Stimulated activated CD8-positive, alpha-beta memory T cell treated with anti-CD3 and anti-CD28 coated beads, Interleukin-12 subunit alpha, Interleukin-12 subunit beta, amount 100 ng/mL, for 24 hours (primary cell): ENCODE data around the gene ATXN10.

Source experiments
- DNase-seq: peaks from one replicate; pipeline ENCODE4 v3.0.0-alpha.2; 2020; ENCODE audit errors: extremely low read depth

ATXN10 gene

DNA sequence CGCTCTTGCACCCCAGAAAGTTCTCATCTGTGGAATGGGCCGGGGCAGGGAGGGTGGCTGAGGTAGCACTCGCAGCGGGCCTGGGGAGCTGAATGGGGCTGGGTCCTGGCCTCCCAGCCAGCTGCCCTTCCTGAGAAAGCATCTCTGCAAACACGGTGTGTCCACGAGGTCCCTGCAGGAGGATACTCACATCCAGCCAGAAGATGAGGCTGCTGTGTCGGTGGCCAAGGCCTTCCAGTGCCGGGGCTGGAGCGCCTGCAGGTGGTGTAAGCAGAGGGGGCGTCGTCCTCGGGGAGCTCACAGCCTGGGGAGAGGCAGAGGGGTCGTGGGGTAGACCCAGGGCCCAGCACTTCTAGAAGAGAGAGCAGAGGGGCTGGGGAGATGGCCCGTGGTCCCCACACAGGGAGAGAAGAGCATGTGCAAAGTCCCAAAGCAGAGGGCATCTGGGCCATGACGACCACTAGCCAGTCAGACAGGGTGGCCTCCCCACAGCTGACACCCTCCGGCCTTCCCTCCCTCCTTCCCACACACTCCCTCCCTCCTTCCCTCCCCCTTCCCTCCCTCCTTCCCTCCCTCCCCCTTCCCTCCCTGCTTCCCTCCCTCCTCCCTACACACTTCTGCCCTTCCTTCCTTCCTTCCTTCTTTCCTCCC lies 207.4 kb downstream of the ATXN10 start:
- DNase-seq, result no peak

DNA sequence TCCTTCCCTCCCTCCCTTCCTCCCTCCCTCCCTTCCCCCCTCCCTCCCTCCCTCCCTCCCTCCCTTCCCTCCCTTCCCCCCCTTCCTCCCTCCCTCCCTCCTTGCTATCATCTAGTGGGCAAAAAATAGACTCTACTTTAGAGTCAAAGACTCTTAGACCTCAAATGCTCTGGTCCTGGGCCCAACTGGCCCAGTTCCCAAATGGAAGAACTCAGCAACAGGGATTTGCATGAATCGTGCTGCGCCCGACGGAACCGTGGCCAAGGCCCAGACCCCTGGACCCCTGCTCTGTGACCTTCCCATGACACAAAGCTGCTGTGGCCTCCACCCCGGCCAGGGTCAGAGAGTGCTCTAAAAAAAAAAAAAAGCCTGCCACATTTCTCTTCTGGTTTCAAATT lies 207.9 kb downstream of the ATXN10 start:
- DNase-seq, result no peak

DNA sequence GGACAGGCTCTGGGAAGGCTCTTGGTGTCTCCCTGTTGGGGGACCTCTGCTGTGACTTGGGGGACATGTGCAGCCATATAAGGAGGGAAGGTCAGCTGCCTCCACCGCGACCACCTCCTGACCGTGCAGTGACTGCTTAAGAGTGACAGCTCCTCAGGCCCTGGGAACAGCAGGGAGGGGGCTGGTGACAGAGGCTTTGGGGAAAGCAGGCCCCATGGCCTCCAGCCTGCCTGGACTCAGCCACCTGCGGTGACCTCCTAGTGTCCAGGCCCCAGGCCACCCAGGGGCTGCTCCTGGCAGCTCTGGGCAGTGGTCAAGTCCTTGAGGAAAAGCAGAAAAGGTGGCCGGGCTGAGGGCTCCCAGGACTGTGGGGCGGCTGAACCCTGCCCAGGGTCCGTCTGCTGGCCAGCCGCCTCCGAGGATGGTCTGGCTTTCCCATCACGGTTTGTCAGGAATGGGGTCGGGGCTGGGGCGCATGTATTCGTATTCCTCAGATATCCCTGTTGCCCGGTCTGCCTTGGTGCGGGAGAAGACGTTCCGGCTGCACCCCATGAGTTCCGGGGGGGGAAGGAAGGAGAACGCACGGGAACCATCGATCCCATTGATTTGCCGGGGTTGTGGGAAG lies 208.6 kb downstream of the ATXN10 start:
- DNase-seq, result no peak

DNA sequence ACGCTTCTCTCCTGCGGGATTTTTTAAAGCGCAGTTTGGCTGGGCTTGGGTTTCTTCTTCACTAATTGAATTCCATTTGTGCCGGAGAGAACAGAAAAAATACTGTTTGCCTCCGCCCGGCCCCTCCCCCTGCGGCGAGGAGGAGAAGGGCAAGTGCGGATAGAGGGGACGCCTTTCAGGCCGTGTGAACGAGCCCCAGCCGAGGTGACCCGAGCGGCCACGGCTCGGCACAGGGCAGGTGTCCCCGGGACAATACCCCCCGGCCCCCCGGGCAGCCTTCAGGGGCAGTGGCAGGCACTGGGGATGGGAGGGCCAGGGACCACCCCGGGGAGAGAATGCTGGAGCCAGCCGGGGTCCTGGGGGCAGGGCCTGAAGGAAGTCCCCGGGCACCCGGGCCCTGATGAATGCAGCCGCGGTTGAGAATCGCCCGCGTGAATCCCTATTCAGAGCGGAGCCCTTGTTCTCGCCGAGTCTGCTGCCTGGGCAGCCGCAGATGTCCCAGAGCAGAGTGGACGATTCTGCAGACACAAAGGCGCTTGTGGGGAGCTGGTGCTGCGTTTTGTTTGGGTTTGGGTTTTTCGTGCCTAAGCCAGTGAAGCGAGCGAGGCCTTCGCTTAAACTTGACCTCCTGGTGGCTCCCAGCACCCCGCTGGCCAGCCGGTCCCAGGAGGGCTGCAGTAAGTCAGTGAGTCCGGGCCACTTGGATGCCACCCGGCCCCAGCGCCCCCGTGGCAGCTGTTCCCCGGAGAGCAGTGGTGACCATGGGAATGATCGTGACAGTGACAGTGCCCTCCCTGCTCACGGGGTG lies 209.3 kb downstream of the ATXN10 start:
- no peak for DNase-seq

- DNase-seq, result no peak
Observed at GRCh38 chr22:45881524-45881875, 209.9 kb downstream of the ATXN10 start.

- DNase-seq, result no peak
Observed at GRCh38 chr22:45882881-45883810, 211.5 kb downstream of the ATXN10 start.

DNA sequence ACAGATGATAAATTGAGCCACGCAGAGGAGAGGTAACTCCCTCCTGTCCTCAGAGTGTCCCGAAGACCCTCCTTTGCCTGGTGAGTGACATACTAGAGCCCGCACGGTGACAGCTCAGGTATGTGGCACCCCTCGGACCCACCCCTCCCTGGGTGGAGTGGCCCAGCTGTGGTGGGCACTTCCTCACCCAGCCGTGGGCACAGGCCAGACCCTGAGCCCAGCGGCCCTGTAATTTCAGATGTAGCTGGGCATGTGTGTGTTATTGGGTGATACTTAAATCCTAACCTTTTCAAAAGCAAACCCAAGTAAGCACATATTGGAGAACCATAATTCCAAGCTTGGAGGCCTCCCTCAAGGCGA lies 212.2 kb downstream of the ATXN10 start:
- no peak for DNase-seq

DNA sequence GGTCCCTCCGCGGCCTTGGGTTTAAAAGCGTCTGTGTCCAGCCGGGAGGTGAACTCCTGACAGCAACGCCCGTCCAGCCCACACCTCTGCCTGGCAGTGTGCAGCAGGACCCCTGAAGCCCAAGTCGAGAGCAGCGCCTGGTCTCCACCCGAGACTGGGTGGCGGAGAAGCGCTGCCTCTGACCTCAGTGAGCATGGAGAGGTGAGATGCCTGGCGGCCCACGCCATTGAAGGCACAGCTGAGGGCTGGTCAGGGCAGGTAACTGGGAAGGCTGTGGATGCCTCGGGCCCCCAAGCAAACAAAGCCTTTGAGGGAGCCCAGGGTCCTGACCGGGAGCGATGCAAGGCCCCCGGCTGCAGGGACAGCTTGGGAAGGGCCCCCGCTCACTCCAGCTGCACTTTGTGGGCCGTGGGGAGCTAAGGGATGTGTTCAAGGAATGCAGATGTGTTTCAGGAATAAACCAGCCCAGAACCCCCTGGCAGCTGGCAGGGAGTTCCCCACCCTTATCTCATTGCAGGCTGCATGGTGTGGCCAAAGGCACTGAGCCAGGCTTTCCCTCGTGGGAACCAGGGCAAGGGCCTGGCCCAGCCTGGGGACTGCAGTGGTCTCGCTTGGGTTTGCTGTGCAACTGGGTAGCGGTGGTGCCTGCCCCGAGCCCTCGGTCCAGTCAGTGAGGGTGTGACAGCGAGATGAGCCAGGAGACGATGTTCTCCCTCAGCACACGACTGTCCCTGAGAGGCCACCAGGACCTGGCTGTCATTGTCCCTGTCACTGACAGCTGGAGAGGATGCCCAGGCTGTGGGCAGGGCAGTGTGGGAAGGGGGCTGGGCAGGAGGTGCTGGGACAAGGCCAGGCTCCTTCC lies 212.8 kb downstream of the ATXN10 start:
- DNase-seq, result no peak

- no peak for DNase-seq
Observed at GRCh38 chr22:45885171-45885840, 213.7 kb downstream of the ATXN10 start.

DNA sequence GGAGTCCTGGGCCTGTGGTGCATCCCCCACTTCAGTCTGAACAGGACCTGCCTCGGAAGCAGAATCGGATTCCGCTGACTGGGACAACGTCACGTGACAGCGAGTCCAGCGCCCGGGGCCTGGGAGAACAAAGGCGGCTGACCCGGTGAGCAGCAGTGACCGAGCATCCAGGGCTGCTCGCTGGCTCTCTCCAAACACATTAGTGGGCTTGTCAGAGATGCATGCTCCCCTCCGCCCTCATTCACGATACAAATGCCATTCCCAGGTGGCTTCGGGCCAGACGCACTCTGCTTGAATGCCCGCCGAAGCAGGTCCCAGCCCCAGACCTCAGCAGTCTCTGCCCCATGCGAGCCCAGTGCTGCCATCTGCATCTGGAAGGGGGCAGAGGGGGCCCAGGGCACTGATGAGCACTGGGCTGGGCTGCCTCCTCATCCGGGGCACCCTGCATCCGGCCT lies 214.3 kb downstream of the ATXN10 start:
- no peak for DNase-seq

- DNase-seq, result no peak
Observed at GRCh38 chr22:45886540-45886939, 214.9 kb downstream of the ATXN10 start.

DNA sequence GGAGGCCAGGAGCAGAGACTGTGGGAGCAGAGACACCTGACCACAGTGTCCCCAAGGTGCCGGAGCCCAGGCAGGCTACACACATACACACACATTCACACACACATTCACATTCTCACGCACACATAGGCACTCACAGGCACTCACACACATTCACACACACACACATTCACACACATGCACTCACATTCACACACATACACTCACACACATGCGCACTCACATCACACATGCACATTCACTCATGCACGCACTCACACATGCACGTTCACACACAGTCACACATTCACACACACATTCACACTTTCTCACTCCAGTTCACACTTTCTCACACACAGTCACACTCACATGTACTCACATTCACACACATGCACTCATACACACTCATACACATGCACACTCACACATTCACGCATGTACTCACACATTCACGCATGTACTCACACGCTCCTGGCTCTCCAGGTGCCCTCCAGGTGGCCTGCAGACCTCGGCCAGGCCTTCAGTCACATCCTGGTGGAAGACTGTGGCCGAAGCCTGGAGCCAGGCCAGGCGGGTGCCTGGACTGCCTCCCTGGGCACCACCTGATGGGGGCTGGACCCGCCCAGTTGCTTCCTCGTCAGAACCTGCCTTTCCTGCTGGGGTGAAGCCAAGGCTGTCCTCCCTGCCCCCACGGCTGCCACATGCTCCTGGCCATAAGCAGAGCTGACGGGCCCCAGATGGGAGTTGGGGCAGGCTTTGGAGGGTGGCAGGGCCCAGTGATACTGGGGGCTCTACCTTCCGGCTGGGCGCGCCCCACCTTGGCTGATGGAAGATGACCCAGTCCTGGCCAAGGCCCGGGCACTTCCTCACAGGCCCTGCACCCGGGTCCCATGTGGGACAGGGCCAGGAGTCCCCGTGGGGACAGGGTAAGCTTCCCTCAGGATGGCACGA lies 215.8 kb downstream of the ATXN10 start:
- DNase-seq, result no peak

DNA sequence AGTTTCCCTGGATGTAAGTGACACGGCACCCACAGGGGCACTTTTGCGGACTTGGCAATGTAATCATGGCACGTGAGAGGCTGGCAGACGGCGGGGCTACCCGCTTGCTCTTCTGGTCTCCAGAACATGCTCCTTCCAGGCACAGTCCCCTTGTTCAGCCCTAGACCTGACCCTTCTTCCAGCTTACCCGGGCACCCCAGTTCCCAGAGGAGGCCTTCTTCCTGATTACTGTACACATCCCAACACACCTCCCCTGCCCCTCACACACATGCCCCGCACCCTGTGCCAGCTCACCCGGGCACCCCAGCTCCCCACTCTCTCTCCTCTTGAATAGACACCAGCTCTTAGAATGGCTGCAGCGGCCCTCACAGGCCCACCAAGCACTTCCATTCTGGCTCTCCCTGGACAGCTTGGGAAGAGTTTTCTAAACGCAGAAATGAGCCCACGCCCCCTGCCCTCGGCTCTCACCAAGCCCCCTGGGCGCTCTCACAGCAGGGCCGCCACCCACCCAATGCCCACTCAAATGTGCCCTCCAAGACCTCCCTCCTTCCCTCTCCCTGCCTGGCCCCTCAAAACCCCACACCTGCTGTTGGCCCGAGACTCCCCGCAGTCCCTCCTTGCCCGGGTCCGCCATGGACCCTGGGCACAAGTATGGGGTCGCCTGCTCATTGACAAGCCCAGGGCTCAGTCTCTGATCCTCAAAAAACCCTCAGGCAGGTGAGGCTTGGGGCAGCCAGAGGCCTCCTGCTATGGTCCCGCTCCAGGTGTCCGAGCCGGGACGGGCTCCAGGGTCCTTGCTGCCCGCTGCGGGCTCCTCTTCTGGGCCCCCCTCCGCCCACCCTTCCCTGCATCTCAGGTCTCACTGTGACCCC lies 216.8 kb downstream of the ATXN10 start:
- no peak for DNase-seq

DNA sequence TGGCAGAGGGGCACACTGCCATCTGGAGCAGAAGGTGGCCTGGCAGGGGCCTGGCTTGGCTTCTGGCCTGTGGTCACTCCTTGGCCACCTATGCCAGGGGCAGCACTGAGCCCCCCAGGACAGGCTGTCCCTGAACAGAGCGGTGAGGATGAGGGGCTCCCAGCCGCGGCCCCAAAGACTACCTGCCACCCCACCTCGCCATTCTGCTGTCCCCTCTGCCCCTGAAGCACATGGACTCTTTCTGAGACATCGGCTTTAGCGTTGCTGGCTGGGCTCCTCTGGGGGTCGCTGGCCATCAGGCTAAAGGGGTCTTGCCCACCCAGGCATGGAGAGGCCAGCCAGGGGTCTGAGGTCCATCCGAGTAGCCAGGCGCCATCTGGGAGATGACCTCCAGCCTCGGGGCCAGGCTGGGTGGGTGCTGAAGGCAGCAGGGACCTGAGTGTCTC lies 217.5 kb downstream of the ATXN10 start:
- no peak for DNase-seq

GRCh38 chr22:45889539-45890350 lies 218.1 kb downstream of the ATXN10 start:
- no peak for DNase-seq

DNA sequence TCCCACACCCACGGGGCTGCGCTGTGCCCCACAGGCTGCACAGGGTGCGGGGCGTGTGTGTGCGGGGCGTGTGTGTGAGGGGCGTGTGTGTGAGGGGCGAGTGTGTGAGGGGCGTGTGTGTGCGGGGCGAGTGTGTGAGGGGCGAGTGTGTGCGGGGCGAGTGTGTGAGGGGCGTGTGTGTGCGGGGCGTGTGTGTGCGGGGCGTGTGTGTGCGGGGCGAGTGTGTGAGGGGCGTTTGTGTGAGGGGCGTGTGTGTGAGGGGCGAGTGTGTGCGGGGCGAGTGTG lies 218.7 kb downstream of the ATXN10 start:
- DNase-seq, result no peak

DNA sequence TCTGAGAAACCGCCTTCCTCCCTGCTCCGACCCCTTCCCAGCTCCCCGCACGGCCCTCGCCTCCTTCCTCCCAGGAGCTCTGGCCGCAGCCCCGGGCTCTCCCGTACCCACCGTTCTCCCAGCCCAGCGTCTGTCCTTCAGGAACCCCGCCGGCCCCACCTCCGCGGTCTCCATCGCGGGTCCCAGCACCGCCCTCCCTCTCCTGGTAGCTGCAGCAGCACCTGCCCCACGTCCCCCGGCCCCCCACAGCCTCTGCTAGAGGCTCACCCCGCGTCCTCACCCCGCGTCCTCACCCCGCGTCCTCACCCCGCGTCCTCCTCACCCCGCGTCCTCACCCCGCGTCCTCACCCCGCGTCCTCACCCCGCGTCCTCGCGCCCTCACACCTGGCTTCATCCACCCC lies 219.4 kb downstream of the ATXN10 start:
- no peak for DNase-seq
